SW 1271 (cell line): Measurements from ENCODE around the gene SUN3.
A peak's percentile ranks its signal among the peaks of the same experiment; 100 is the strongest.

ENCODE experiments used
- DNase-seq, 2 experiments: peaks; one replicate each; lab custom pipeline; 2025; lab: John Stamatoyannopoulos, UW

The SUN3 gene, protein sequence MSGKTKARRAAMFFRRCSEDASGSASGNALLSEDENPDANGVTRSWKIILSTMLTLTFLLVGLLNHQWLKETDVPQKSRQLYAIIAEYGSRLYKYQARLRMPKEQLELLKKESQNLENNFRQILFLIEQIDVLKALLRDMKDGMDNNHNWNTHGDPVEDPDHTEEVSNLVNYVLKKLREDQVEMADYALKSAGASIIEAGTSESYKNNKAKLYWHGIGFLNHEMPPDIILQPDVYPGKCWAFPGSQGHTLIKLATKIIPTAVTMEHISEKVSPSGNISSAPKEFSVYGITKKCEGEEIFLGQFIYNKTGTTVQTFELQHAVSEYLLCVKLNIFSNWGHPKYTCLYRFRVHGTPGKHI

GRCh38 chr7:48028938-48029337, at the start of gene SUN3:
SUN3 (minus strand) TSS chr7:48029107; CDS start chr7:48028938, 169 bp downstream.
- no peak for DNase-seq

DNA sequence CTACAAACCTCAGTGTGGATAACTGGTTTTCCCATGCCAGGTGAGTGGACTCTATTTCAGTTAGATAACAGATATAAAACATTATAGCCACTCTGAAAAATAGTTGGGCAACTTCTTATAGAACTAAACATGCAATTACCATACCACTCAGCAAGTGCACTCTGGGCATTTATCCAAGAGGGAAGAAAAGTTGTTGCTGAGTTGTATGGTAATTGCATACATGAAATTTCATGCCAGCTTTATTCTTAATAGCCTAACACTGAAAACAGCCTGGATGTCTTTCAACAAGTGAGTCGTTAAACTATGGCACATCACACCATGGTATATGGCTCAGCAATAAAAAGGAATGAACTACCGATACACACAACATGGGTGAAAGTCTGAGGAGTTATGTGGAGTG, 49.6 kb upstream of the SUN3 start:
- no peak for DNase-seq

DNA sequence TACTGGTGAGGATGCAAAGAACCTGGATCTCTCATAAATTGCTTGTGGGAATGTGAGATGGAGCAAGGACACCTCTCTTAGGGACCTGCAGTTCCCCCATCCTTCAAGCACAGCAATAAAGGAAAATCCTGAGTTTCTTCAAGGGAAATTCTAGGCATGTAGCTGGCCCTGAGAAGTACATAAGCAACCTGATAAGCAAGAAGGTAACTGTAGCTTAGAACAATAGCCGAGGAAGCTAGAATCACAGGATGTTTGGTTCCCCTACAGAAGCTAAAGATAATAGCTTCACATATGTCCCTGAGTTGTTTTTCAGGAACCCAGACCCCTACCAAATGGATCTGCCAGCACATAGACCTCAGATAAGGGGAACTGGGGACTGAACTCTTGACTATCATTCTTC, 48.5 kb upstream of the SUN3 start:
- no peak for DNase-seq

DNA sequence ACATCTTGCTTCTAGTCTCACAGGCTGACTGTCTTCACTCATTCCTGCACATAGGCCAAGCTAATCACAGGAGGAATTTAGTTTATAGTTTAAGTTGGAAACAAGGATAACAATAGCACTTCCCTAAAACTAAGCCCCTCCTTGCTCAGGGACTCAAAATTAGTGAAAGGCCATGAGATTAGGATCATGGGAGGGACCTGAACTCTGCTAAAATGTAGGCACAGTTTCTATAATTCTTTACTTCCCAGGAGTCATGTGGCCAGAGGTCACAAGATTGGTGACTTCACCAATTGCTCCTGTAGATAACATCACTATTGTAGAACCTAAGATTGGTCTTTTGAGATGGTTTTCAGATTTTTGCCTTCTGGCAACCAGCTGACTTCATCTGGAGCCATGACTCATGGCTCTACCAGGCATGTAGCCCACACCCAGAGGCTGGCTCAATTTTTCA, 45.3 kb upstream of the SUN3 start:
- no peak for DNase-seq

DNA sequence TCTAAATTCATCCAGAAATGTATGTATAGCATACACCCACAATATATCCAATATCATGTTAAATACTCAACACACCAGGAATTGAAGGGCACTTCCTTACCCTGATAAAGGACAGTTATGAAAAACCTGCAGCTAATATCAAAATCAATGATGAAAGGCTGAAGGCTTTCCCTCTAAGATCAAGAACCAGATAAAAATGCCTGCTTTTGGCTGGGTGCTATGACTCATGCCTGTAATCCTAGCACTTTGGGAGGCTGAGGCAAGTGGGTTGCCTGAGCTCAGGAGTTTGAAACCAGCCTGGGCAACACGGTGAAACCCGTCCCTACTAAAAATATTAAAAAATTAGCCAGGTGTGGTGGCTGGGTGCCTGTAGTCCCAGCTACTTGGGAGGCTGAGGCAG, 38.6 kb upstream of the SUN3 start:
- DNase-seq: no peak

GRCh38 chr7:48063985-48064384, 35.1 kb upstream of the SUN3 start:
- DNase-seq: no peak

DNA sequence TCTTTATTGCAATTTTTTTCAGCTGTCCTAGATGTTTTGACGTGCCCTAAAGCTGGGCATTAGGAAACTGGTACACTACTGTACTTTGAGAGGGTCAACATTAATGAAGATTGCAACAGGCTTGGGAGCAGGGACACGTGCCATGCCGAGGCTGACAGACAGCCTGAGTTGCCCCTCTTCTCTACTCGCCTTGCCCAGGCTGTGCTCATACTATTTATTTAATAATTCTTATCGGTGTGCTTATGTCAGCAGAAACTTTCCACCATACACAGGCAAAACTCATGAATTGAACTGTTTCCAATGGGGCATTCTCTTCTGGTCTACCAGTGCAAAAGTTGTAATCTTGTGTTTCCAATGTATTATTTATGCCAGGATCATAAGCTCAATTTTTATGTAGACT, 30.8 kb upstream of the SUN3 start:
- DNase-seq: no peak

GRCh38 chr7:48058990-48059389, 30.1 kb upstream of the SUN3 start:
- DNase-seq: no peak

DNA sequence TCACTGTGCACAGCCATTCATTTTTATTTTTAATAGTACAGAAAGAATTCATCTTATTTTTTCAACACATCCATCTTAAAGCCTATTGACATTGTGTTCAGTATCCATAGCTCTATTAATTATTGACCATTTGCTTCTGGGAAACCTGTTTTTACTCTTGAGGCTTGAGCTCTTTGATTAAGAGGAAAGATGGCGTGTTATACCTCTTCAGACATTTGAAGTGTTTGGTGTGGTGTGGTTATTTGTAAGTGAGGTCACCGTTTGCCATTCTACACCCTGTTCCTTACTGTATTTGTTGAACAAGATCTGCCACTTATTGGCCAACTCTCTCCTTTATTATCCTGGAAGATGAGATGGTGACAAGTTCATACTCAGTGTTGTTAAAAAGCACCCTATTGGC, 24.8 kb upstream of the SUN3 start:
- no peak for DNase-seq

GRCh38 chr7:48052748-48053147, 23.8 kb upstream of the SUN3 start:
- DNase-seq: peak; percentile 3 to 33

- DNase-seq: no peak
These were observed 20.9 kb upstream of the SUN3 start for GRCh38 chr7:48049850-48050249.

- DNase-seq: no peak
These were observed 19.2 kb upstream of the SUN3 start for GRCh38 chr7:48048113-48048512.

- no peak for DNase-seq
These were observed 17.6 kb upstream of the SUN3 start for GRCh38 chr7:48046458-48046857.

DNA sequence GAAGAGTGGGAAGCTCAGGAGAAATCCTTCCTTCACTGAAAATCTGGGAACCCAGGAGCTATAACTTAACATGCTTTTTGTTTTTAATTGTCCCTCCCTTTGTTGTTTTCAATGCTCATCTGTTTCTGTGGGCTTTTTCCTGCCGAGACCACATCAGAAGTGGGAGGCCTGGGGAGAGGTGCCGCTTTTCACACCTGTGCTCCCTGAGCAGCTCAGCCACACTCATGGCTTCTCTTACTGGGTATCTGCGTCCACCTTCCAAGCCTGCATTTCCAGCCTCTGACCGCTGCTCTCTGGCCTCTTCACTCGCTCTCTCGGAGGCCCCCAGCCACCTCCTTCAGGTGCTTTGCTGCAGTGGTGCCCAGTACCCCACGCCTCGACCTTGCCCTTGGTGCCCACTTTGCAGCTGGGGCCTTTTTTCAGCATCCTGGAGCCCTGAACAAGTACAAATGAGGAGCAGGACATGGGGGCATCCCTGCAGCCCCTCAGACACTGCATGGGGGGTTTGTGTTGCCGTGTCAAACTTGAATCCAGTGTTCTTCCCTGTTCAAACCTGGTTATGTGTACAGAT, 16.4 kb upstream of the SUN3 start:
- DNase-seq: no peak

GRCh38 chr7:48042636-48043035, 13.7 kb upstream of the SUN3 start:
- no peak for DNase-seq

- no peak for DNase-seq
These were observed 13.3 kb upstream of the SUN3 start for GRCh38 chr7:48042216-48042615.

- no peak for DNase-seq
These were observed 12.7 kb upstream of the SUN3 start for GRCh38 chr7:48041653-48041970.

DNA sequence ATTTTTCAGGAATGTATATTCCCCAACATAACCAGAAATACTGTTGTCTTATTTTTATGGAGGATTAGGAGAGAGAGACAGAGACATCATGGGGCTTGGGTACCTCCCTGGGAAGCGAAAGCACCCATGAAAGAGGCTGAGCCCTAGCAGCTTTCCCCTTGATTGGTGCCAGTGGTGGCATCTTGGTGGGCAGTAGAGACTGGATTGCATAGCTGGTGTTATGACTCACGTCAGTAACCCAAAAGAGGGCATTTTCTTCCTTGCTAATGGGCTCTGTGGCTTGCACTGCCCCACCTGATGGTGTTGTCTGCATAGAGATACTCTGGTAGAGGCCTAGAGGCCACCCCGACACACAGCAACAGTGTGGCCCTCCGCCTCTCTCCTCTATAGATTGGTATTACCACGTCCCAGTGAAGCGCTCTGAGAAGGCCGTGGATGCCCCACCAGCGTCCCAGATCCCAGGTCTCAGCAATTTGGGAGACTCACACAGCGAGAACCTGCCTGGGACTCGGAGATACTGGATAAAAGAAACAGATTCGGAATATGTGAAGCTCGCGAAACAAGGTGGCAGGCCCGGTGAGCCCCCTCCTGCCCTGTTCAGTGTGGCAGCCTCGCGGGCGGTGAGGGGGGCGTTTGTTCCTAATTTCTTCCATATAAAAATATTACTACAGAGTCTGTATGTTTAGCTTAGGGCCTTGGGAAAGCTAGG, 12.2 kb upstream of the SUN3 start:
- DNase-seq: no peak

GRCh38 chr7:48038815-48039506, 10.1 kb upstream of the SUN3 start:
- DNase-seq: no peak

DNA sequence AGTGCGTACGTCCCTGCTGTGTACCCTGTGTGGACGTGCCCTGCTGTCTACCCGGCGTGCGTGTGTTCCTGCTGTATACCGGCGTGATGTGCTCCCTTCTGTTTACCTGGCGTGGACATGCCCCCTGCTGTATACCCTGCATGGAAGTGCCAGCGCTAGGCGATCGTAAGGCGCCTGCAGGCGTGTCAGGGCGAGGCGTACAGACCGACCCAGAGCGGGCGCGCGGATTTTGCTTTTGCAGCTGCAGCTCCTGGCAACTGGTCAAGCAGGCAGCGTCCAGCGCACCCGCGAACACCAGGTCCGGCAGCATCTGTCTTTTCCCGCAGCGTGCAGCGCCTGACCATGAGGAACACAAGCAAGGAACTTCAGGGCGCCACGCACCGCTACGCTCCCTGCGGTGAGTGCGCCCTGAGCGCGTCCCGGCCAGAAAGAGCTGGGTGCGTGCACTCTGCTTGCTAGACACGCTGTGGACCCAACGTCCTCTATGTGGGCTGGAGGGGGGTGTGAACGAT, 7.1 kb upstream of the SUN3 start:
- no peak for DNase-seq

- peak; percentile 69 to 90 for DNase-seq
These were observed 6.5 kb upstream of the SUN3 start, which contains the start of gene C7orf57 for GRCh38 chr7:48035301-48035966. C7orf57 (plus strand) TSS chr7:48035543; CDS start chr7:48036309, 766 bp downstream.

DNA sequence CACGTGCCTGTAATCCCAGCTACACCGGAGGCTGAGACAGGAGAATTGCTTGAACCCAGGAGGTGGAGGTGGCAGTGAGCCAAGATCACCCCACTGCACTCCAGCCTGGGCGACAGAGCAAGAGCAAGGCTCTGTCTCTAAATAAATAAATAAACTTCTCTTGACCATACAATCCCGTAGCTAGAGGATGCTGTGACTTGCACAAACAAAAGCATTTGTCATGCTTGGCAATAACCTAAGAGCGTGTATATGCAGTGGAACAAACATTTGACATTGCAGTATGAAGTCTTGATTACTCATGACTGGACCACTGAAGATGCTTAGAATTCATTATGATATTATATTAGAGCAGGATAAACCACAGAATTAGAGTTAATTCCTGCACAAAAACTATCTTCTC, 5.0 kb upstream of the SUN3 start:
- DNase-seq: no peak
